GM18907 (cell line): ENCODE results near the gene METTL16.

ENCODE experiments used
- ATAC-seq: cut with Tn5 transposase; IDR thresholded peaks from one replicate; pipeline ENCODE4 v1.9.1; 2021; ENCODE audit warnings: mild to moderate bottlenecking, moderate library complexity; ENCODE audit not compliant: unreplicated experiment

Gene METTL16

GRCh38 chr17:2416010-2416734 lies 95.5 kb downstream of the METTL16 start:
- ATAC-seq = no peak

GRCh38 chr17:2415081-2415480 lies 96.6 kb downstream of the METTL16 start:
- ATAC-seq = no peak

DNA sequence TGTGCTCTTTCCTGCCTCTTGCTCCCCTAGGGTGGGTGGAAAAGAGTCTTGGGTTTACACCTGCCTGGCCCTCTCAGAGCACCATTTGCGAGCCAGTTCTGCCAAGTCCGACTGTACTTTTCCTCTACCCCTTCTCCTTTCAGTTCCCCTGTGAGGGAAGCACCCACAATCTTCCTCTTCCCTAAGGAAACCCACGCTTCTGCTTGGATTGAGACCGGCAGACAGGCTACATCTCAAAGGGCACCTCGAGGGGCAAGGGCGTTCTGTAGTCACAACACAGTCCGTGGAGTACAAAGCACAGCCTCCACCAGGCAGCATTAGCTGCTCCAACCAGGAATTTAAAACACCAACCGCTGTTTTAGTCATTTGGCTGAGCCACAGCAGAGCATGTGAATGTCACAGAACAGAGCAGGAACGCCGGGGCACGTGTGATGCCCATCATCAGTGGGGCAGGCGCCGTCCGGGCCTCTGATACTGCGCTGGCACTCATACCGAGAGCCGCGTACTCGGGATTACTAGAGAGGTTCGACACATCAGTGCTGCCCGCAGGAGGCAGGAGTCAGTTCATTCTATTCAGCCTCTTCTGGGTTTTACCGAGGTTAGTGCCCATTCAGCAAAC lies 97.1 kb downstream of the METTL16 start:
- no peak for ATAC-seq

- ATAC-seq = no peak
Observed at GRCh38 chr17:2412561-2413021, 99.1 kb downstream of the METTL16 start.

GRCh38 chr17:2410951-2411350 lies 100.7 kb downstream of the METTL16 start:
- ATAC-seq = no peak

- ATAC-seq = no peak
Observed at GRCh38 chr17:2406903-2407790, 104.5 kb downstream of the METTL16 start.

GRCh38 chr17:2406271-2406902 lies 105.3 kb downstream of the METTL16 start:
- no peak for ATAC-seq

DNA sequence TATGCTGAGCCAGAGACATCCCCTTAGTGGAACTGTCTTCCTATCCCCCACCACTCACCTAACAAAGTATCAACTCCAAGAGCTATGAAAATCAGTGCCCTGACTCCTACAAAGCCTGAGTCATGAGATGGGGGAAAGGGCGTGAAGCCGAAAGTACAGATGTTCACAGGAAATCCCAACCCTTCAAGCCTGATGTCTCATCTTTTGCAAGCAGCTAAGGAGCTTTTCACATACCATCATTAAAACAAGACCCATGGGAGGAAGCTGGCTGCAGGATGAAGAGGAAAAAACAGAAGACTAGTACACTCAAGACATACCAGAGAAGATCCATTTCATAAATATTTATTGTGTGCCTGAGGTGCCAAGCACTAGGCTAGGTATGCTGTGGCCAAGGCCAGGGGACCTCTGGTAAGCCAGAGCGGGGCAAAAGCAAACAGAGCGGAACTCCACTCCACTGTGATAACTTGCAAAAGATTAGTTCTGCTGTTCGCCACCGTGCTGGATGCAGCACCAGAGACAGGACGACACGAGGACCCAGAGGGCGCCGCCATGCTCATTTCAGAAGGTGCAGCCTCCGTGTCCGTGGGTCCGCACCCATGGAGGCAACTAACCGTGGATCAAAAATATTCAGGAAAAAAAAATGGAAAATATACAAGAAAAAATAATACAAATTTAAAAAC lies 106.3 kb downstream of the METTL16 start:
- no peak for ATAC-seq

DNA sequence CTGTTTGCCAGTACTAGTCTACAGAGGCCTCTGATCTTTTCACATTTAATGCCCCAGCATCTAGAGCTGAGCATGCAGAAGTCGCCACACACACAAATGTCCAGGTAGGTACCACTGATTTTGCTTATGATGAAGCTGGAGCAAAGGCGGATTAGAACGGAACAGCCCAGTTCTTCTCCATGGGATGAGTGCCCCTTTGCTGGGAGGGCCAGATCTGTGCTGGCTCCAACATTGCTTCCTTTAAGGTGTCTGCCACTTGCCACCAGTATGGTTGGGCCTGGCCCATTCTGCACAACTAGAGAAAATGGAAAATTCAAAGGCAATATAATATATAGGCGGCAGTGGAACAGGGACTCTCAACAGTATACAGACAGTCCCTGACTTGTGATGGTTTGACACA lies 108.6 kb downstream of the METTL16 start:
- no peak for ATAC-seq

GRCh38 chr17:2402544-2402943 lies 109.1 kb downstream of the METTL16 start:
- ATAC-seq = no peak

DNA sequence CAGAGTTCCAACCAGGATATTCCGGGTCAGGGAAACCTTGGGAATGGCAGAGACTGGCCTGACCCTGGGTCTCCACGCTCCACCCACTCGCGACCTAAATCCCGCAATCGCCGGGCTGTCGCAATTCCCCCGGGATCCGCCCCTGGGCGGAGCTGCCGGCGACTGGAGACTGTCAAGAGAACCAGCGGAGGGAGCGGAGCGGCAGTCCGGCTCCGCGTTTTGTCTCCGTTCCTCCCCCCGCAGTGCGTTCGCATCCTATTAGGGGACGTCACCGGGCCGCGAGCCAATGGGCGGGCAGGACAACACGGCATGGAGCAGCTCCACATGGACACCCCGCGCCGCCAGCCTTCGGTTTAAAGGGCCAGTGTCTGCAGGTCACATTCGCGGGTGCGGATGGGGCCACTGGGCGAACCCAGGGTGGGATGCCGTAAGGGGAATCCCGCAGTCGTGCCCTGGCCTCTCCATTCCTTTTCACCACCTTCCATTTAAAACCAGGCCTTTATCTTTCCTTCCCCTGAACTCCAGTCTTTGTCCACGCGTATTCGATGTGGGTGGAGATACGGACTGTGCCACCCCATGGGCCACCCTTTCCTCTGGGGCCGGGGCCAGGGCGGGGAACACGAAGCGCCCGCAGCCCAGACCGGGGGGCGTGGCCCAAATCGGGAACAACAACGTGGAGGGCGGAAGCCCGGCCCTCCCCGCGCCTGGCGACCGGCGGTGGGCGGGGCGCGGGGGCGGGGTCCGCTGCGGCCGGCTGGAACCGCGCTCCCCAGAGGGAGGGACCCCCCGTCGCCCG lies 110.1 kb downstream of the METTL16 start:
- ATAC-seq = peak; percentile 64

GRCh38 chr17:2400877-2401425 lies 110.7 kb downstream of the METTL16 start, which contains the start of gene MNT:
Gene MNT (minus strand): TSS chr17:2401060. CDS start chr17:2400712, 348 bp downstream.
- ATAC-seq = peak; percentile 29

DNA sequence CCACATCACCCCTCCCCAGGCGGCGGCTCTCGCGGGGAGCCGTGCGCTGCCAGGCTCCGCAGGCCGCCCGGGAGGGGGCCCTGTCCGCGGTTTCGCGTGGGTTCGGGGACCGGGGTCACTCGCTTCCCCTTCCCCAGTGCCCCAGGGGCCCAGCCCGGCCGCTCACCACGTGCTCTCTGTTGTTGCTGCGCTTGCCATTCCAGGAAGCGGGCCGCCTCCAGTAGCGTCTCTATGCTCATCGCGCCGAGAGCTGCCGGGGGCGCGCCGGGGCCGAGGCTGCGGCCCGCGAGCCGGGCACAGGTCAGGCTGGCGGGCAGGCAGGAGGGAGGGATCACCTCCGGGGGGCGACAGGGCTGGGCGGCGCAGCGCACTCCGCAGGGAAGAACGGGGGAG lies 111.2 kb downstream of the METTL16 start:
- no peak for ATAC-seq

GRCh38 chr17:2399572-2400473 lies 111.9 kb downstream of the METTL16 start:
- ATAC-seq = peak; percentile 33

- no peak for ATAC-seq
Observed at GRCh38 chr17:2398655-2399571, 112.8 kb downstream of the METTL16 start.

DNA sequence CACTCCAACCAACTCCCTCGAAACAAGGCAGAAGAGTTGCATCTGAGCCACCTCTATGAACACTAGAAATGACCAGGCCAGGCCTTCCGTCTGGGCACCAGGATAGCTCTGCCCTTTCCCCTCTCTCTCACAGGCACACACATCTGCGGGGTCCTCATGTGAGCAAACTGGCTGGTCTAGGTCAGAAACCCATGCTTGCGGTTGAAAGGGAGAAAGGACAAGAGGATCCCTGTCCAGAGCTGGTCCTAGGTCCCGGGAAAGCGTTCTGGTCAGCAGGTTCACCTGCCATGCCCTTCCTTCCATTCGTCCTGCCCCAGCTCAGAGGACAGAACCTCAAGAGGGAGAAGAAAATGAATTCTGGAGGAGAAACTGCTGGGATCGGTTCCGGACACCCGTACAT lies 113.5 kb downstream of the METTL16 start:
- no peak for ATAC-seq
